Prostate gland (tissue), 2 donors: ENCODE measurements around the gene SLC6A16. TPM values are rescaled to one million over a fixed set of nuclear protein-coding genes. Genes with fewer than 3 reads are reported as not detected.
"Not testable (repeated sequence)": the region's sequence is repeated elsewhere in the genome, so short reads cannot be mapped to it uniquely, and the experiment has no call there.

Source experiments
- DNase-seq: peaks from one replicate; pipeline ENCODE4 v3.0.0-alpha.2; 2019; ENCODE audit warnings: low spot score
- H3K27ac ChIP-seq, 2 donors: fragments of 200-600 bp; sonication (generic); 2 replicates each; pipeline ENCODE4 v1.5.1; 2017 to 2019
- H3K27me3 ChIP-seq: fragments of 200-600 bp; sonication (generic); replicated peaks from 2 replicates; pipeline ENCODE4 v1.5.1; 2019; ENCODE audit not compliant: insufficient read depth
- H3K36me3 ChIP-seq, 2 donors: fragments of 200-600 bp; sonication (generic); 1 replicate in 1 of 2; 2 replicates in 1 of 2; pipeline versions ENCODE4 v1.5.1 to v1.8.1; 2017 to 2019
- H3K4me1 ChIP-seq: fragments of 200-600 bp; sonication (generic); replicated peaks from 2 replicates; pipeline ENCODE4 v1.5.1; 2019
- H3K4me3 ChIP-seq, 2 donors: fragments of 200-600 bp; sonication (generic); 2 replicates each; pipeline ENCODE4 v1.5.1; 2017 to 2019
- H3K9me3 ChIP-seq: fragments of 200-600 bp; sonication (generic); 2 replicates; pipeline ENCODE4 v1.5.1; 2017
- POLR2A ChIP-seq: fragments of 450-650 bp; IDR thresholded peaks from one replicate; pipeline ENCODE4 v1.6.1; 2016; ENCODE audit warnings: antibody characterized with exemption, mild to moderate bottlenecking
- POLR2AphosphoS5 ChIP-seq: sonication (generic); formaldehyde crosslinking; IDR thresholded peaks from one replicate; pipeline ENCODE4 v1.6.1; 2017; ENCODE audit warnings: antibody characterized with exemption
- WGBS: methylation state at CpG from one replicate; pipeline ENCODE4 v1.1.5; 2018; 5-methylcytosine and 5-hydroxymethylcytosine counted together
- intact Hi-C: fragments of 100-400 bp; cut with DNase I; formaldehyde crosslinking; loops from one replicate; pipeline ENCODE4 v1.14.2; 2022
- total RNA-seq, 2 donors: library from RNA; depleted of rRNA; stranded (reverse); fragments of >200 nt; gene quantifications; one replicate each; pipeline ENCODE4 v1.1.0, GENCODE V29; 2016
- TF ChIP-seq, protein P1 (sequence below), 4 experiments: fragments of 200-600 bp in 2 of 4; fragments of 450-650 bp in 2 of 4; sonication (generic) in 2 of 4; IDR thresholded peaks; 1 replicate in 3 of 4; 2 replicates in 1 of 4; pipeline ENCODE4 v1.5.1; 2016 to 2019; ENCODE audit warnings: antibody characterized with exemption in 4 of 4, mild to moderate bottlenecking in 2 of 4, moderate library complexity in 2 of 4

Gene SLC6A16
- total RNA-seq, 2 donors from 2014 or later, result 0.59 to 4.3 TPM

DNA sequence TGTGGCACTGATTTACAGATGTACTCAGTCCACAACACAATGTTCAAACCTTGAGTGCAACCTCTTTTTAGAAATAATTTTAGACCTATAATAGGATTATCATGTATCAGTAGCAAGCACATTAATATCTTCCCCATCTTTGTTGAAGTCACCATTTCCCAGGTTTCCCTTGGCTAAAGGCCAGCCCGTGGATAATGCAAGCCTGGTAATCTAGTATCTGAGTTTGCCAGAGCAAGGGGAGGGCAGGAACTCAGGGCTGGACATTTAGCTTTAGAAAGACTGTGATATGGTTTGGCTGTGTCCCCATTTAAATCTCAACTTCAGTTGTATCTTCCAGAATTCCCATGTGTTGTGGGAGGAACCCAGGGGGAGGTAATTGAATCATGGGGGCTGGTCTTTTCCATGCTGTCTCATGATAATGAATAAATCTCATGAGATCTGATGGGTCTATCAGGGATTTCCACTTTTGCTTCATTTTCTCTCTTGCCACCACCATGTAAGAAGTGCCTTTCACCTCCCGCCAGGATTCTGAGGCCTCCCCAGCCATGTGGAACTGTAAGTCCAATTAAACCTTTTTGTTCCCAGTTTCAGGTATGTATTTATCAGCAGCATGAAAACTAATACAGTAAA lies 37.7 kb downstream of the SLC6A16 start:
- no peaks in the 10 kb centered on the region for H3K4me1 ChIP-seq
- intact Hi-C loops, result no loop called here
- H3K36me3 ChIP-seq, result no peaks in the 10 kb centered on the region
- 51% methylated on average over 2 of the region's 2 CpGs for WGBS
- TF ChIP-seq, protein P1, sequence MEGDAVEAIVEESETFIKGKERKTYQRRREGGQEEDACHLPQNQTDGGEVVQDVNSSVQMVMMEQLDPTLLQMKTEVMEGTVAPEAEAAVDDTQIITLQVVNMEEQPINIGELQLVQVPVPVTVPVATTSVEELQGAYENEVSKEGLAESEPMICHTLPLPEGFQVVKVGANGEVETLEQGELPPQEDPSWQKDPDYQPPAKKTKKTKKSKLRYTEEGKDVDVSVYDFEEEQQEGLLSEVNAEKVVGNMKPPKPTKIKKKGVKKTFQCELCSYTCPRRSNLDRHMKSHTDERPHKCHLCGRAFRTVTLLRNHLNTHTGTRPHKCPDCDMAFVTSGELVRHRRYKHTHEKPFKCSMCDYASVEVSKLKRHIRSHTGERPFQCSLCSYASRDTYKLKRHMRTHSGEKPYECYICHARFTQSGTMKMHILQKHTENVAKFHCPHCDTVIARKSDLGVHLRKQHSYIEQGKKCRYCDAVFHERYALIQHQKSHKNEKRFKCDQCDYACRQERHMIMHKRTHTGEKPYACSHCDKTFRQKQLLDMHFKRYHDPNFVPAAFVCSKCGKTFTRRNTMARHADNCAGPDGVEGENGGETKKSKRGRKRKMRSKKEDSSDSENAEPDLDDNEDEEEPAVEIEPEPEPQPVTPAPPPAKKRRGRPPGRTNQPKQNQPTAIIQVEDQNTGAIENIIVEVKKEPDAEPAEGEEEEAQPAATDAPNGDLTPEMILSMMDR (IDR thresholded peaks at IDR 0.05), result no peak
- TF ChIP-seq POLR2AphosphoS5 (no peak), POLR2A (no peak)
- no peak overlapping the region for H3K4me3 ChIP-seq
- no peaks in the 10 kb centered on the region for H3K9me3 ChIP-seq
- H3K27me3 ChIP-seq, result no peaks in the 10 kb centered on the region
- no peak overlapping the region for H3K27ac ChIP-seq
- no peak for DNase-seq

DNA sequence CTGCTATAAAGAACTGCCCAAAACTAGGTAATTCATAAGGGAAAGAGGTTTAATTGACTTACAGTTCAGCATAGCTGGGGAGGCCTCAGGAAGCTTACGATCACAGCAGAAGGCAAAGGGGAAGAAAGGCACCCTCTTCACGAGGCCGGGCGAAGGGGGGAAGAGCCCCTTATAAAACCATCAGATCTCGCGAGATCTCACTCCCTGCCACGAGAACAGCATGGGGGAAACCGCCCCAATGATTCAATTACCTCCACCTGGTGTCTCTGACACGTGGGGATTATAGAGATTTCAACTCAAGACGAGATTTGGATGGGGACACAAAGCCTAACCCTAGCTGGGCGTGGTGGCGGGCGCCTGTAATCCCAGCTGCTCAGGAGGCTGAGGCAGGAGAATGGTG lies 42.8 kb downstream of the SLC6A16 start:
- Histone ChIP-seq H3K4me3 (no peak overlapping the region), H3K27me3 (no peaks in the 10 kb centered on the region), H3K36me3 (no peaks in the 10 kb centered on the region), H3K4me1 (no peaks in the 10 kb centered on the region), H3K9me3 (no peaks in the 10 kb centered on the region), H3K27ac (no peak overlapping the region)
- intact Hi-C loops, result no loop called here
- no peak for DNase-seq
- WGBS, result 81% methylated on average over 13 of the region's 13 CpGs
- TF ChIP-seq, protein P1 (IDR thresholded peaks at IDR 0.05), result no peak
- no peak for TF ChIP-seq POLR2AphosphoS5
- no peak for TF ChIP-seq POLR2A

DNA sequence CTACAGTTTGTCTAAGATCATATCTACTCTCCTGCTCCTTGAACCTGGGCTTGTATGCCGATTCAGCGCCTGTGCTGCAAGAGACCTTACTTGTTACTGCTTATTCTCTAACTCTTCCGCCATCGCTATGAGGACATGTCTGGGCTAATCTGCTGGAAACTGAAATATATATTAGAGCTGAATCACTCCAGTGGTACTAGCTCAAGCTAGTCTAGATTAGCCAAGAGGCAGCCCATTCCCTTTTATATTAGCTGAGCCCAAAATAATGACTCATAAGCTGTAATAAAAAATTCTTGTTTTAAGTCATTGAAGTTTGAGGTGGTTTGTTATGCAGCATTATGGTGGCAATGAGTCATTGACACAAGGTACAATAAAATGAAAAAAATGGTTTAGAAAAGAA lies 52.8 kb downstream of the SLC6A16 start:
- no peak overlapping the region for H3K27ac ChIP-seq
- no peaks in the 10 kb centered on the region for H3K27me3 ChIP-seq
- WGBS, result 47% methylated on average over 4 of the region's 4 CpGs
- H3K36me3 ChIP-seq, result no peaks in the 10 kb centered on the region
- no peak for DNase-seq
- TF ChIP-seq POLR2AphosphoS5, result no peak
- TF ChIP-seq, protein P1 (IDR thresholded peaks at IDR 0.05), result no peak
- no peak for TF ChIP-seq POLR2A
- H3K9me3 ChIP-seq, result no peaks in the 10 kb centered on the region
- H3K4me1 ChIP-seq, result no peaks in the 10 kb centered on the region
- intact Hi-C loops, result no loop called here
- H3K4me3 ChIP-seq, result no peak overlapping the region

DNA sequence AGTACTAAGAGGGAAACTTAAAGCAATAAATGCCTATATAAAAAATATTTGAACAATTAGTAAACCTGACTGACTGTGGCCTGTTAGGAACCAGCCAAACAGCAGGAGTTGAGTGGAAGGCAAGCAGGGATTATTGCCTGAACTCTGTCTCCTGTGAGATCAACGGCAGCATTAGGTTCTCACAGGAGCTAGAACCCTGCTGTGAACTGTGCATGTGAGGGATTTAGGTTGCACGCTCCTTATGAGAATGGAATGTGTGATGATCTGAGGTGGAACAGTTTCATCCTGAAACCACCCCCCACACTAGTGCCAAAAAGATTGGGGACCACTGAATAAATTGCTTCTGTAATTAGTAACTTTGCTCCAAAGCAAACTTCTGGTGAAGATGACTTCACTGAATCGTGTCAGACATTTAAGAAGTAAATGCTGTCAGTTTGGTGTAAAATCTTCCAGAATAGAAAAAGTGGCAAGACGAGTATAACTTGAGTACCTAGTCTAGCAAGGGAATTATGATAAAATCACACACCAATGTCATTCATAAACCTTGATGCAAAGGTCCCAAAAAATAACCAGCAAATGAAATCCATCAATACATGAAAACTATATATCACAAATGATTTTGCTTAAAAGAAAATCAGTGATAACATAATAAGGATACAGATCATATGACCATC lies 53.8 kb downstream of the SLC6A16 start:
- H3K4me3 ChIP-seq, result no peak overlapping the region
- no peaks in the 10 kb centered on the region for H3K9me3 ChIP-seq
- intact Hi-C loops, result no loop called here
- no peaks in the 10 kb centered on the region for H3K4me1 ChIP-seq
- DNase-seq, result no peak
- TF ChIP-seq POLR2AphosphoS5 (no peak), POLR2A (no peak)
- TF ChIP-seq, protein P1 (IDR thresholded peaks at IDR 0.05), result no peak
- H3K36me3 ChIP-seq, result no peaks in the 10 kb centered on the region
- 52% methylated on average over 4 of the region's 4 CpGs for WGBS
- H3K27ac ChIP-seq, result no peak overlapping the region
- H3K27me3 ChIP-seq, result no peaks in the 10 kb centered on the region

DNA sequence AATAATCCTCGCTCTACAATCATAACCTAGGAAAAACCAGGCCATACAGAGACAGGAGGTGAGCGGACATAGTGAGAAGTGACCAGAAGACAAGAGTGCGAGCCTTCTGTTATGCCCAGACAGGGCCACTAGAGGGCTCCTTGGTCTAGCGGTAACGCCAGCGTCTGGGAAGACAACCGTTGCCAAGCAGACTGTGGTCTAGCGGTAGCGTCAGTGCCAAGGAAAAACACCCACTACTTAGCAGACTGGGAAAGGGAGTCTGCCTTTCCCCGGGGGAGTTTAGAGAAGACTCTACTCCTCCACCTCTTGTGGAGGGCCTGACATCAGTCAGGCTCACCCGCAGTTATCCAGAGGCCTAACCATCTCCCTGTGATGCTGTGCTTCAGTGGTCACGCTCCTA lies 58.6 kb downstream of the SLC6A16 start:
- H3K9me3 ChIP-seq, H3K27me3 ChIP-seq, intact Hi-C loops, H3K36me3 ChIP-seq, H3K27ac ChIP-seq, H3K4me1 ChIP-seq, H3K4me3 ChIP-seq: not testable (repeated sequence)
- peak; percentile 32 for DNase-seq
- WGBS, result 37% methylated on average over 12 of the region's 12 CpGs
- TF ChIP-seq, protein P1 (IDR thresholded peaks at IDR 0.05), result peak in 2 of 4 experiments; percentile 33 to 55
